ENCODE measurements around the gene FAM83G. TPM values are rescaled to one million over a fixed set of nuclear protein-coding genes. Genes with fewer than 3 reads are reported as not detected.

Gene FAM83G
- total RNA-seq, 1 experiment from 2014 or later: 24.3 TPM

GRCh38 chr17:19011581-19011980, 7.0 kb upstream of the FAM83G start:
- H3K4me3 ChIP-seq (ENCODE audit: low read depth, low read length): no peak overlapping the region
- TF ChIP-seq CTCF (IDR thresholded peaks at IDR 0.05; ENCODE audit: insufficient read depth in 1 of 2, low read depth in 1 of 2, low read length in 1 of 2, severe bottlenecking in 1 of 2, unreplicated experiment in 1 of 2): no peak
- no peaks in the 10 kb centered on the region for H3K9me3 Mint-ChIP-seq (ENCODE audit: unreplicated experiment)
- no peaks in the 10 kb centered on the region for H3K27me3 ChIP-seq (replicated peaks; ENCODE audit: control insufficient read depth, insufficient read depth, low read length)
- no peaks in the 10 kb centered on the region for H3K36me3 Mint-ChIP-seq (ENCODE audit: insufficient read depth, unreplicated experiment)
- BruUV-seq (replicated peaks): no TSS peak
- H3K27me3 Mint-ChIP-seq (ENCODE audit: insufficient read depth, unreplicated experiment): no peaks in the 10 kb centered on the region
- H3K4me1 ChIP-seq: no peaks in the 10 kb centered on the region
- H3K36me3 ChIP-seq (ENCODE audit: control insufficient read depth, insufficient read depth, low read length): no peaks in the 10 kb centered on the region
- H3K4me1 Mint-ChIP-seq (ENCODE audit: low read depth, unreplicated experiment): no peaks in the 10 kb centered on the region
- H3K27ac Mint-ChIP-seq (ENCODE audit: unreplicated experiment): no peak overlapping the region
- intact Hi-C loops (cut with micrococcal nuclease; ENCODE audit: unreplicated experiment): no loop called here
- H3K9me3 ChIP-seq: no peaks in the 10 kb centered on the region
- ChIA-PET POLR2A (no interaction called here), CTCF (no interaction called here)
- no peak overlapping the region for H3K4me3 Mint-ChIP-seq (ENCODE audit: unreplicated experiment)
- no peak for DNase-seq

- Mint-ChIP-seq H3K27ac (ENCODE audit: unreplicated experiment) (no peak overlapping the region), H3K9me3 (ENCODE audit: unreplicated experiment) (no peaks in the 10 kb centered on the region), H3K27me3 (ENCODE audit: insufficient read depth, unreplicated experiment) (no peaks in the 10 kb centered on the region), H3K4me3 (ENCODE audit: unreplicated experiment) (no peak overlapping the region), H3K36me3 (ENCODE audit: insufficient read depth, unreplicated experiment) (no peaks in the 10 kb centered on the region), H3K4me1 (ENCODE audit: low read depth, unreplicated experiment) (no peaks in the 10 kb centered on the region)
- TF ChIP-seq CTCF (IDR thresholded peaks at IDR 0.05; ENCODE audit: insufficient read depth in 1 of 2, low read depth in 1 of 2, low read length in 1 of 2, severe bottlenecking in 1 of 2, unreplicated experiment in 1 of 2): no peak
- Histone ChIP-seq H3K9me3 (no peaks in the 10 kb centered on the region), H3K27me3 (replicated peaks; ENCODE audit: control insufficient read depth, insufficient read depth, low read length) (no peaks in the 10 kb centered on the region), H3K4me3 (ENCODE audit: low read depth, low read length) (no peak overlapping the region), H3K36me3 (ENCODE audit: control insufficient read depth, insufficient read depth, low read length) (no peaks in the 10 kb centered on the region), H3K4me1 (peaks cover under 1% of the 10 kb centered on the region; the same call in 1 of the 2 replicates)
- ChIA-PET CTCF (no interaction called here), POLR2A (interaction anchor here (0.6 kb wide), 1 partner anchor 260 kb away, joined by 3 read pairs; no protein-coding TSS in a partner anchor)
- no peak for DNase-seq
- intact Hi-C loops (cut with micrococcal nuclease; ENCODE audit: unreplicated experiment): no loop called here
- BruUV-seq (replicated peaks): no TSS peak
Observed at GRCh38 chr17:19010729-19011505, 6.4 kb upstream of the FAM83G start.

GRCh38 chr17:19009970-19010369, 5.4 kb upstream of the FAM83G start:
- no peaks in the 10 kb centered on the region for H3K4me1 Mint-ChIP-seq (ENCODE audit: low read depth, unreplicated experiment)
- no peak for TF ChIP-seq CTCF (IDR thresholded peaks at IDR 0.05; ENCODE audit: insufficient read depth in 1 of 2, low read depth in 1 of 2, low read length in 1 of 2, severe bottlenecking in 1 of 2, unreplicated experiment in 1 of 2)

More at GRCh38 chr17:19009970-19010369, 5.4 kb upstream of the FAM83G start:
- no peak overlapping the region for H3K4me3 Mint-ChIP-seq (ENCODE audit: unreplicated experiment)
- H3K36me3 Mint-ChIP-seq (ENCODE audit: insufficient read depth, unreplicated experiment): no peaks in the 10 kb centered on the region
- no peak overlapping the region for H3K4me3 ChIP-seq (ENCODE audit: low read depth, low read length)
- H3K27ac Mint-ChIP-seq (ENCODE audit: unreplicated experiment): peak overlapping the region; percentile 4
- no peak for DNase-seq
- H3K4me1 ChIP-seq: peaks cover 10% of the 10 kb centered on the region
- no peaks in the 10 kb centered on the region for H3K9me3 Mint-ChIP-seq (ENCODE audit: unreplicated experiment)
- intact Hi-C loops (cut with micrococcal nuclease; ENCODE audit: unreplicated experiment): no loop called here
- BruUV-seq (replicated peaks): no TSS peak
- no peaks in the 10 kb centered on the region for H3K36me3 ChIP-seq (ENCODE audit: control insufficient read depth, insufficient read depth, low read length)
- ChIA-PET POLR2A (interaction anchor here (0.6 kb wide), 1 partner anchor 259 kb away, joined by 3 read pairs; no protein-coding TSS in a partner anchor), CTCF (no interaction called here)
- no peaks in the 10 kb centered on the region for H3K27me3 ChIP-seq (replicated peaks; ENCODE audit: control insufficient read depth, insufficient read depth, low read length)
- no peaks in the 10 kb centered on the region for H3K27me3 Mint-ChIP-seq (ENCODE audit: insufficient read depth, unreplicated experiment)
- no peaks in the 10 kb centered on the region for H3K9me3 ChIP-seq

Data from Caco-2 (cell line).